Measurements from ENCODE around the gene LGALS16. TPM values are rescaled to one million over a fixed set of nuclear protein-coding genes. Genes with fewer than 3 reads are reported as not detected.
"Not testable (repeated sequence)": the region's sequence is repeated elsewhere in the genome, so short reads cannot be mapped to it uniquely, and the experiment has no call there.

LGALS16 gene
- polyA plus RNA-seq, 3 donors: not detected

- peak; percentile 53 for DNase-seq
Observed at GRCh38 chr19:39677961-39678889, 22.5 kb downstream of the LGALS16 start.

- DNase-seq: no peak
Observed at GRCh38 chr19:39679056-39679790, 23.5 kb downstream of the LGALS16 start.

- DNase-seq: no peak
Observed at GRCh38 chr19:39679791-39680168, 24.1 kb downstream of the LGALS16 start.

- no peak for DNase-seq
Observed at GRCh38 chr19:39680593-39680992, 24.9 kb downstream of the LGALS16 start.

- DNase-seq: no peak
Observed at GRCh38 chr19:39681416-39681815, 25.7 kb downstream of the LGALS16 start.

GRCh38 chr19:39684267-39684666 lies 28.6 kb downstream of the LGALS16 start:
- no peak for DNase-seq

- DNase-seq: no peak
Observed at GRCh38 chr19:39686739-39687138, 31.0 kb downstream of the LGALS16 start.

GRCh38 chr19:39688637-39689036 lies 32.9 kb downstream of the LGALS16 start:
- not testable (repeated sequence) for DNase-seq

GRCh38 chr19:39692166-39692565 lies 36.5 kb downstream of the LGALS16 start:
- DNase-seq: no peak

- no peak for DNase-seq
Observed at GRCh38 chr19:39692822-39693221, 37.1 kb downstream of the LGALS16 start.

GRCh38 chr19:39695759-39696158 lies 40.0 kb downstream of the LGALS16 start:
- no peak for DNase-seq

GRCh38 chr19:39696387-39696786 lies 40.7 kb downstream of the LGALS16 start:
- DNase-seq: no peak

- DNase-seq: no peak
Observed at GRCh38 chr19:39698535-39698934, 42.8 kb downstream of the LGALS16 start.

GRCh38 chr19:39701291-39701690 lies 45.6 kb downstream of the LGALS16 start:
- no peak for DNase-seq

- peak; percentile 35 for DNase-seq
Observed at GRCh38 chr19:39704181-39705044, 48.7 kb downstream of the LGALS16 start, which contains the start of gene LGALS14. Gene LGALS14 (plus strand): TSS chr19:39704481. CDS start chr19:39704529, 48 bp downstream.

- no peak for DNase-seq
Observed at GRCh38 chr19:39705578-39706188, 50.0 kb downstream of the LGALS16 start.

GRCh38 chr19:39708594-39708993 lies 52.9 kb downstream of the LGALS16 start:
- no peak for DNase-seq

GRCh38 chr19:39709026-39709872 lies 53.5 kb downstream of the LGALS16 start:
- no peak for DNase-seq

Data from renal pelvis (tissue), 4 donors.